SIG-M5 (cell line): ENCODE measurements around the gene KRTAP12-4.
"Not testable (repeated sequence)": the region's sequence is repeated elsewhere in the genome, so short reads cannot be mapped to it uniquely, and the experiment has no call there.

Experiments
- DNase-seq: peaks from one replicate; lab custom pipeline; 2025; lab: John Stamatoyannopoulos, UW

Gene KRTAP12-4

GRCh38 chr21:44611551-44611950, 42.9 kb downstream of the KRTAP12-4 start:
- no peak for DNase-seq

GRCh38 chr21:44610157-44610843, 44.2 kb downstream of the KRTAP12-4 start:
- DNase-seq: not testable (repeated sequence)

- no peak for DNase-seq
Measured at GRCh38 chr21:44609193-44609592, 45.3 kb downstream of the KRTAP12-4 start.

GRCh38 chr21:44606495-44606894, 48.0 kb downstream of the KRTAP12-4 start:
- no peak for DNase-seq
